Loucy (cell line): ENCODE measurements around the gene KRTAP10-8.

Experiments used
- CTCF ChIP-seq: fragments of 200-600 bp; sonication (generic); conservative IDR thresholded peaks from 2 replicates; pipeline ENCODE4 v1.5.1; 2014; ENCODE audit warnings: mild to moderate bottlenecking, antibody characterized with exemption, low read length
- EZH2phosphoT487 ChIP-seq: fragments of 200-600 bp; IDR thresholded peaks from 2 replicates; pipeline ENCODE4 v1.6.1; 2018; ENCODE audit warnings: antibody characterized with exemption, mild to moderate bottlenecking, moderate library complexity, borderline replicate concordance

GRCh38 chr21:44653123-44653522, 41.2 kb downstream of the KRTAP10-8 start:
- TF ChIP-seq CTCF (no peak), EZH2phosphoT487 (no peak)
